Fibroblast of lung (primary cell): ENCODE measurements around the gene FHAD1. TPM values are rescaled to one million over a fixed set of nuclear protein-coding genes. Genes with fewer than 3 reads are reported as not detected.

Source experiments
- DNase-seq, 2 donors: peaks; one replicate each; pipeline versions ENCODE4 v3.0.0 to v3.0.0-alpha.2; 2010; ENCODE audit warnings: low read depth in 2 of 2
- H2AFZ ChIP-seq: 2 replicates; pipeline ENCODE4 v1.5.1; 2012; ENCODE audit warnings: low read length, control low read depth, inconsistent platforms
- H3K27ac ChIP-seq: 2 replicates; pipeline ENCODE4 v1.5.1; 2011; ENCODE audit warnings: low read length, control low read depth; ENCODE audit not compliant: insufficient read depth
- H3K27me3 ChIP-seq: 2 replicates; pipeline ENCODE4 v1.5.1; 2011; ENCODE audit warnings: mild to moderate bottlenecking, low read length; ENCODE audit not compliant: control insufficient read depth, insufficient read depth
- H3K36me3 ChIP-seq: 2 replicates; pipeline ENCODE4 v1.5.1; 2011; ENCODE audit warnings: low read length; ENCODE audit not compliant: control insufficient read depth, insufficient read depth
- H3K4me1 ChIP-seq: 2 replicates; pipeline ENCODE4 v1.5.1; 2011; ENCODE audit warnings: low read length; ENCODE audit not compliant: control insufficient read depth, insufficient read depth; ENCODE audit errors: extremely low read depth
- H3K4me2 ChIP-seq: 2 replicates; pipeline ENCODE4 v1.5.1; 2011; ENCODE audit warnings: low read length, control low read depth; ENCODE audit not compliant: insufficient read depth; ENCODE audit errors: extremely low read depth
- H3K4me3 ChIP-seq, 4 experiments: fragments of 200-600 bp in 1 of 4; sonication (generic) in 1 of 4; replicated peaks in 1 of 4; 2 replicates each; pipeline ENCODE4 v1.5.1; 2011 to 2016; ENCODE audit warnings: low read length in 4 of 4, low read depth in 3 of 4, mild to moderate bottlenecking in 3 of 4, control low read depth in 2 of 4, inconsistent platforms in 1 of 4, mixed read lengths in 1 of 4; ENCODE audit not compliant: insufficient read depth in 1 of 4; ENCODE audit errors: control extremely low read depth in 1 of 4
- H3K79me2 ChIP-seq: 2 replicates; pipeline ENCODE4 v1.5.1; 2012; ENCODE audit warnings: mild to moderate bottlenecking, low read length, inconsistent platforms; ENCODE audit not compliant: control insufficient read depth, insufficient read depth
- H3K9ac ChIP-seq: 2 replicates; pipeline ENCODE4 v1.5.1; 2011; ENCODE audit warnings: mild to moderate bottlenecking, low read length, control low read depth; ENCODE audit not compliant: insufficient read depth
- H3K9me3 ChIP-seq: 2 replicates; pipeline ENCODE4 v1.5.1; 2012; ENCODE audit warnings: low read depth, low read length; ENCODE audit not compliant: control insufficient read depth, insufficient read depth
- H4K20me1 ChIP-seq: 2 replicates; pipeline ENCODE4 v1.5.1; 2011; ENCODE audit warnings: low read length; ENCODE audit not compliant: control insufficient read depth, insufficient read depth; ENCODE audit errors: extremely low read depth
- EZH2 ChIP-seq: IDR thresholded peaks from 2 replicates; pipeline ENCODE4 v1.5.1; 2012; ENCODE audit warnings: low read length, control low read depth, mild to moderate bottlenecking; ENCODE audit errors: missing control alignments
- polyA plus RNA-seq, 2 donors: library from polyadenylated mRNA; depleted of rRNA in 1 of 2; stranded (reverse) in 1 of 2; unstranded in 1 of 2; fragments of >200 nt; gene quantifications; 2 replicates each; pipeline ENCODE4 v1.2.1, GENCODE V29; 2011 to 2012; ENCODE audit warnings: missing spikeins in 1 of 2
- total RNA-seq: library from RNA; depleted of rRNA; stranded (reverse); fragments of >200 nt; gene quantifications from 2 replicates; pipeline ENCODE4 v1.2.1, GENCODE V29; 2014
- TF ChIP-seq, protein P1 (sequence below), 2 donors: IDR thresholded peaks in 1 of 2; conservative IDR thresholded peaks in 1 of 2; 1 replicate in 1 of 2; 2 replicates in 1 of 2; pipeline ENCODE4 v1.5.1; 2011 to 2012; ENCODE audit warnings: low read length in 2 of 2, control low read depth in 1 of 2, inconsistent platforms in 1 of 2, low read depth in 1 of 2, mild to moderate bottlenecking in 1 of 2

Gene FHAD1
- total and polyA plus RNA-seq, 2 donors (not counting 1 experiment from before 2014, with no cell fraction given), result 0.09 to 0.66 TPM

DNA sequence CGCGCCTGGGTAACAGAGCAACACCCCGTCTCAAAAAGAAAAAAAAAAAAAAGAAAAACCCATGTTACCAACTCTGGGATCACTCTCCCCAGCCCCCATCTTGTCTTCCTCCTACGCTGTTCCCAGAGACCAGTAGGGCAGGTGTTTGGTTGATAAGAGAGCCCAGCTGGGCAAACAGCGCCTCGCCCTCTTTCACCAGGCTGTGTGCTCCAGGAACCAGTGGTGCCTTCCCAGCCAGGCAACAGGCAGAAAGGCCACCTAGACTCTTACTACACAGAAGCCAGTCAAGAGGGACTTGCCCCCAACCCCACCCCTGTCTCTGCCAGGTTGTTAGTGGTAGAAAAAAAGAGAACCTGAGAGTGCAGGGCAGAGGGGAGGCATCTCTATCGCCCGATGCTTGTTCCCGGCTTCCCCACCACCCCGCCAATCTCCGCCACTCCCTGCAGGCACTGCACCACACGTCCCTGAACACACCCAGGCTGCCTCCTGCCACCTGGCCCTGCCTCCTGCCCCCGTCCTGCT is 177.2 kb downstream of the FHAD1 start:
- Histone ChIP-seq H4K20me1 (no peaks in the 10 kb centered on the region), H3K9ac (no peak overlapping the region), H3K79me2 (peaks cover 12% of the 10 kb centered on the region)

GRCh38 chr1:15424981-15425380 is 178.0 kb downstream of the FHAD1 start:
- no peaks in the 10 kb centered on the region for H3K9me3 ChIP-seq
- peaks cover 3% of the 10 kb centered on the region for H3K4me1 ChIP-seq
- no peaks in the 10 kb centered on the region for H4K20me1 ChIP-seq
- H3K79me2 ChIP-seq, result peaks cover 7% of the 10 kb centered on the region
- H2AFZ ChIP-seq, result no peak overlapping the region
- H3K36me3 ChIP-seq, result peaks cover 2% of the 10 kb centered on the region
- no peak for TF ChIP-seq EZH2
- TF ChIP-seq, protein P1, sequence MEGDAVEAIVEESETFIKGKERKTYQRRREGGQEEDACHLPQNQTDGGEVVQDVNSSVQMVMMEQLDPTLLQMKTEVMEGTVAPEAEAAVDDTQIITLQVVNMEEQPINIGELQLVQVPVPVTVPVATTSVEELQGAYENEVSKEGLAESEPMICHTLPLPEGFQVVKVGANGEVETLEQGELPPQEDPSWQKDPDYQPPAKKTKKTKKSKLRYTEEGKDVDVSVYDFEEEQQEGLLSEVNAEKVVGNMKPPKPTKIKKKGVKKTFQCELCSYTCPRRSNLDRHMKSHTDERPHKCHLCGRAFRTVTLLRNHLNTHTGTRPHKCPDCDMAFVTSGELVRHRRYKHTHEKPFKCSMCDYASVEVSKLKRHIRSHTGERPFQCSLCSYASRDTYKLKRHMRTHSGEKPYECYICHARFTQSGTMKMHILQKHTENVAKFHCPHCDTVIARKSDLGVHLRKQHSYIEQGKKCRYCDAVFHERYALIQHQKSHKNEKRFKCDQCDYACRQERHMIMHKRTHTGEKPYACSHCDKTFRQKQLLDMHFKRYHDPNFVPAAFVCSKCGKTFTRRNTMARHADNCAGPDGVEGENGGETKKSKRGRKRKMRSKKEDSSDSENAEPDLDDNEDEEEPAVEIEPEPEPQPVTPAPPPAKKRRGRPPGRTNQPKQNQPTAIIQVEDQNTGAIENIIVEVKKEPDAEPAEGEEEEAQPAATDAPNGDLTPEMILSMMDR (conservative IDR thresholded peaks at IDR 0.05 in 1 of 2, IDR thresholded peaks at IDR 0.05 in 1 of 2; ENCODE audit: low read depth in 1 of 2, low read length in 2 of 2), result no peak
- no peak overlapping the region for H3K4me3 ChIP-seq
- DNase-seq, result no peak
- H3K4me2 ChIP-seq, result no peak overlapping the region
- no peaks in the 10 kb centered on the region for H3K27me3 ChIP-seq
- no peak overlapping the region for H3K9ac ChIP-seq
- no peak overlapping the region for H3K27ac ChIP-seq

More for the DNA sequence above, 177.2 kb downstream of the FHAD1 start:
- Histone ChIP-seq H3K27ac (no peak overlapping the region), H3K36me3 (no peaks in the 10 kb centered on the region), H3K9me3 (no peaks in the 10 kb centered on the region), H3K27me3 (no peaks in the 10 kb centered on the region), H2AFZ (no peak overlapping the region), H3K4me2 (no peak overlapping the region), H3K4me1 (no peaks in the 10 kb centered on the region), H3K4me3 (no peak overlapping the region)
- TF ChIP-seq, protein P1 (conservative IDR thresholded peaks at IDR 0.05 in 1 of 2, IDR thresholded peaks at IDR 0.05 in 1 of 2; ENCODE audit: low read depth in 1 of 2, low read length in 2 of 2), result no peak
- no peak for DNase-seq

DNA sequence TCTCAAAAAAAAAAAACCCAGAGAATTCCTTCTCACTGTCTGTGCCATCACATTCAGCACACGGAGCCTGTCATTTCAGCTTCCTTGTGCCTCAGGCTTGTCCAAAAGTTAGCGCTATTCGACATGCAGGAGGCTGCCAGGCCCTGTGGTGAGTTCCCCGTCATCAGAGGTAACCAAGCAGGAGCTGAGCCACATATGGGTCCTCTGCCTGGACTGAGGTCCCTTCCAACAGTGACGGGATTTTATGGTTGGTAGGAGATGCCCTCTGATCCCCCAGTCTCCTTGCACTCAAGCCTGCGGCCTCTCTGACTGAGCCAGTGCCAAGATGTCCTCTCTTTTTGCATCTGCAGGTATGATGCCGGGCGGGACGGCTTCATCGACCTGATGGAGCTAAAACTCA is 178.5 kb downstream of the FHAD1 start:
- no peaks in the 10 kb centered on the region for H3K9me3 ChIP-seq
- H3K27ac ChIP-seq, result no peak overlapping the region
- H3K79me2 ChIP-seq, result peaks cover 7% of the 10 kb centered on the region
- TF ChIP-seq, protein P1 (conservative IDR thresholded peaks at IDR 0.05 in 1 of 2, IDR thresholded peaks at IDR 0.05 in 1 of 2; ENCODE audit: low read depth in 1 of 2, low read length in 2 of 2), result no peak
- TF ChIP-seq EZH2, result no peak
- peaks cover 3% of the 10 kb centered on the region for H3K4me1 ChIP-seq
- H3K9ac ChIP-seq, result no peak overlapping the region
- no peak for DNase-seq
- H4K20me1 ChIP-seq, result no peaks in the 10 kb centered on the region
- no peaks in the 10 kb centered on the region for H3K27me3 ChIP-seq
- peaks cover 2% of the 10 kb centered on the region for H3K36me3 ChIP-seq
- no peak overlapping the region for H3K4me3 ChIP-seq
- no peak overlapping the region for H2AFZ ChIP-seq
- H3K4me2 ChIP-seq, result no peak overlapping the region
